Peyer's patch (tissue), 4 donors: ENCODE results near the gene PKN2. TPM values are rescaled to one million over a fixed set of nuclear protein-coding genes. Genes with fewer than 3 reads are reported as not detected.
A peak's percentile ranks its signal among the peaks of the same experiment; 100 is the strongest.

Experiments
- DNase-seq, 3 donors: peaks; one replicate each; pipeline ENCODE4 v3.0.0-alpha.2; 2017 to 2019
- H3K27ac ChIP-seq, 4 donors: fragments of 200-600 bp; sonication (generic); one replicate each; pipeline ENCODE4 v1.5.1; 2016 to 2019
- H3K27me3 ChIP-seq, 2 donors: fragments of 200-600 bp; sonication (generic); one replicate each; pipeline ENCODE4 v1.5.1; 2019
- H3K36me3 ChIP-seq, 3 donors: fragments of 200-600 bp; sonication (generic); one replicate each; pipeline ENCODE4 v1.5.1; 2016 to 2019
- H3K4me1 ChIP-seq, 4 donors: fragments of 200-600 bp; sonication (generic); one replicate each; pipeline ENCODE4 v1.5.1; 2016 to 2019
- H3K4me3 ChIP-seq, 4 donors: fragments of 200-600 bp; sonication (generic); 1 replicate in 3 of 4; 2 replicates in 1 of 4; pipeline ENCODE4 v1.5.1; 2016 to 2019; ENCODE audit warnings: mild to moderate bottlenecking in 1 of 4
- H3K9me3 ChIP-seq, 4 donors: fragments of 200-600 bp; sonication (generic); one replicate each; pipeline ENCODE4 v1.5.1; 2016 to 2019; ENCODE audit warnings: mild to moderate bottlenecking in 1 of 4
- CTCF ChIP-seq, 6 experiments: fragments of 450-650 bp in 4 of 6; fragments of 200-600 bp in 2 of 6; sonication (generic) in 1 of 6; IDR thresholded peaks; one replicate each; pipeline ENCODE4 v1.5.1; 2017 to 2019; ENCODE audit warnings: antibody characterized with exemption in 6 of 6, mild to moderate bottlenecking in 3 of 6, moderate library complexity in 1 of 6
- POLR2A ChIP-seq, 2 donors: fragments of 450-650 bp; IDR thresholded peaks; one replicate each; pipeline ENCODE4 v1.5.1; 2017; ENCODE audit warnings: antibody characterized with exemption in 2 of 2, mild to moderate bottlenecking in 2 of 2, moderate library complexity in 2 of 2
- total RNA-seq, 4 donors: library from RNA; depleted of rRNA; stranded (reverse); fragments of >200 nt; gene quantifications; one replicate each; pipeline ENCODE4 v1.1.0, GENCODE V29; 2016

PKN2 gene
- total RNA-seq, 4 donors from 2014 or later = 97.6 to 201 (median 105) TPM

DNA sequence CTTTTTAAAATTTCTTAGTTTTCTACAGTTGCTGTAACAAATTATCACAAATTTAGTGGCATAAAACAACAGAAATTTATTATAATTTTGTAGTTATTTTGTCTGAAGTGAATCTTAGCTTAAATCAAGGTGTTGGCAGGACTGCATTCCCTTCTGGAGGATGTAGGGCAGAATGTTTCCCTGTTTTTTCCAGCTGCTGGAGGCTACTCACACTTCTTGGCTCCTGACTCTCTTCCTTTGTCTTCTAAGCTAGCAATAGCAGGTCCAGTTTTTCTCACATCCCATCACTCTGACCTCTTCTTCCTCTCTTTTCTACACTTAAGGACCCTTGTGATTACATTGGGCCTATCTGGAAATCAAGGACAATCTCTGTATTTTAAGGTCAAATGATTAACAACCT is 84.1 kb downstream of the PKN2 start:
- Histone ChIP-seq H3K27ac (no peak overlapping the region), H3K27me3 (no peaks in the 10 kb centered on the region), H3K36me3 (peaks cover 0 to 14% (median 0%) of the 10 kb centered on the region in 3 donors), H3K4me3 (no peak overlapping the region), H3K4me1 (no peaks in the 10 kb centered on the region), H3K9me3 (no peaks in the 10 kb centered on the region)
- DNase-seq = no peak
- no peak for TF ChIP-seq POLR2A (IDR thresholded peaks at IDR 0.05)
- no peak for TF ChIP-seq CTCF (IDR thresholded peaks at IDR 0.05)

- Histone ChIP-seq H3K9me3 (no peaks in the 10 kb centered on the region), H3K4me3 (no peak overlapping the region), H3K27me3 (no peaks in the 10 kb centered on the region), H3K27ac (no peak overlapping the region), H3K4me1 (no peaks in the 10 kb centered on the region), H3K36me3 (peaks cover 0 to 14% (median 0%) of the 10 kb centered on the region in 3 donors)
- TF ChIP-seq POLR2A (IDR thresholded peaks at IDR 0.05) (no peak), CTCF (IDR thresholded peaks at IDR 0.05) (no peak)
- no peak for DNase-seq
Measured at GRCh38 chr1:88768816-88769215, 84.7 kb downstream of the PKN2 start.

- Histone ChIP-seq H3K27me3 (no peaks in the 10 kb centered on the region), H3K9me3 (no peaks in the 10 kb centered on the region), H3K36me3 (peaks cover 0 to 39% (median 0%) of the 10 kb centered on the region in 3 donors), H3K4me1 (no peaks in the 10 kb centered on the region), H3K27ac (peak overlapping the region in 3 of 4 donors; percentile 44 to 89 (median 57)), H3K4me3 (peak overlapping the region in 1 of 4 donors; percentile 4)
- TF ChIP-seq CTCF (IDR thresholded peaks at IDR 0.05) (no peak), POLR2A (IDR thresholded peaks at IDR 0.05) (no peak)
- peak in 1 of 3 donors; percentile 58 for DNase-seq
Measured at GRCh38 chr1:88773540-88774150, 89.6 kb downstream of the PKN2 start.

- Histone ChIP-seq H3K27ac (peak overlapping the region in 3 of 4 donors; percentile 44 to 89 (median 57)), H3K4me1 (no peaks in the 10 kb centered on the region), H3K4me3 (peak overlapping the region in 1 of 4 donors; percentile 4), H3K36me3 (peaks cover 0 to 44% (median 0%) of the 10 kb centered on the region in 3 donors), H3K9me3 (no peaks in the 10 kb centered on the region), H3K27me3 (no peaks in the 10 kb centered on the region)
- TF ChIP-seq CTCF (IDR thresholded peaks at IDR 0.05) = no peak
- no peak for TF ChIP-seq POLR2A (IDR thresholded peaks at IDR 0.05)
- DNase-seq = peak in 1 of 3 donors; percentile 86
Measured at GRCh38 chr1:88774151-88774556, 90.1 kb downstream of the PKN2 start.

DNA sequence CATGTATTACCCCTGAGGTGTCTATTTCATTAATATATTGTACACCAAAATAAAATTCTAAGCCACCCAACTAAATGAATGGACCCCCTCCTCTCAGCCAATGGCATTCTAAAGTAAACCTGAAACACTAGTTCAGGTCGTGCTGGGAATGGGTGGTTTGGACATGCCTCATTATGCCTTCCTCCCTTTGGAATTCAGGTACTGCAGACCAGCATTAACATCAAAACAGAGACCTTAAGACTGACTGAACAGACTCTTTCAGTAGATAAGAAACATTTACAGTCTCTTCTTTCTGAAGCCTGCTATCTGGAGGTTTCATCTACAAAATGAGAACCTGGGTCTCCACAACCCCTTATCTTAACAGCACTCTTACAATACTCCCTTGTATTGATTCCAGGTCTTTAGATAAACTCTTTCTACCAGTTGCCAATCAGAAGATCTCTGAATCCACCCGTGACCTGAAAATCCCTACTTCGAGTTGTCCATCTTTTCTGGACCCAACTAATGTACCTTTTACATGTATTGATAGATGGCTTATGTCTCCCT is 93.6 kb downstream of the PKN2 start:
- H3K36me3 ChIP-seq = peaks cover 0 to 38% (median 0%) of the 10 kb centered on the region in 3 donors
- H3K4me1 ChIP-seq = no peaks in the 10 kb centered on the region
- no peaks in the 10 kb centered on the region for H3K27me3 ChIP-seq
- no peak overlapping the region for H3K4me3 ChIP-seq
- H3K9me3 ChIP-seq = no peaks in the 10 kb centered on the region
- no peak overlapping the region for H3K27ac ChIP-seq
- TF ChIP-seq POLR2A (IDR thresholded peaks at IDR 0.05) = no peak
- no peak for TF ChIP-seq CTCF (IDR thresholded peaks at IDR 0.05)
- no peak for DNase-seq
